ENCODE measurements around the gene FBF1.
A peak's percentile ranks its signal among the peaks of the same experiment; 100 is the strongest.
"Not testable (repeated sequence)": the region's sequence is repeated elsewhere in the genome, so short reads cannot be mapped to it uniquely, and the experiment has no call there.

Gene FBF1

GRCh38 chr17:75874323-75875181 lies 66.3 kb downstream of the FBF1 start:
- no peak for DNase-seq

GRCh38 chr17:75873587-75874322 lies 67.1 kb downstream of the FBF1 start:
- no peak for DNase-seq

GRCh38 chr17:75872434-75873351 lies 68.1 kb downstream of the FBF1 start:
- DNase-seq = no peak

- not testable (repeated sequence) for DNase-seq
Observed at GRCh38 chr17:75870228-75870627, 70.6 kb downstream of the FBF1 start.

- DNase-seq = peak; percentile 32
Observed at GRCh38 chr17:75869282-75870141, 71.3 kb downstream of the FBF1 start.

GRCh38 chr17:75868730-75869281 lies 72.0 kb downstream of the FBF1 start:
- DNase-seq = not testable (repeated sequence)

GRCh38 chr17:75865404-75866188 lies 75.2 kb downstream of the FBF1 start:
- not testable (repeated sequence) for DNase-seq

- not testable (repeated sequence) for DNase-seq
Observed at GRCh38 chr17:75864887-75865286, 76.0 kb downstream of the FBF1 start.

GRCh38 chr17:75864448-75864871 lies 76.4 kb downstream of the FBF1 start:
- no peak for DNase-seq

- DNase-seq = no peak
Observed at GRCh38 chr17:75861927-75862317, 78.9 kb downstream of the FBF1 start.

Measured in NCI-H1092 (cell line).